A673 (cell line): Measurements from ENCODE around the gene MMS22L.

Experiments
- CTCF ChIP-seq: fragments of 300-800, 200-600 bp; sonication (generic); conservative IDR thresholded peaks from 2 replicates; pipeline ENCODE4 v1.5.1; 2017; ENCODE audit warnings: low read depth, mild to moderate bottlenecking, antibody characterized with exemption, low read length, moderate library complexity, mixed read lengths
- EZH2 ChIP-seq: fragments of 200-600 bp; sonication (generic); IDR thresholded peaks from 2 replicates; pipeline ENCODE4 v1.6.1; 2017; ENCODE audit warnings: borderline replicate concordance, low read depth, mild to moderate bottlenecking, mixed read lengths, antibody characterized with exemption, low read length; ENCODE audit not compliant: poor library complexity, severe bottlenecking

DNA sequence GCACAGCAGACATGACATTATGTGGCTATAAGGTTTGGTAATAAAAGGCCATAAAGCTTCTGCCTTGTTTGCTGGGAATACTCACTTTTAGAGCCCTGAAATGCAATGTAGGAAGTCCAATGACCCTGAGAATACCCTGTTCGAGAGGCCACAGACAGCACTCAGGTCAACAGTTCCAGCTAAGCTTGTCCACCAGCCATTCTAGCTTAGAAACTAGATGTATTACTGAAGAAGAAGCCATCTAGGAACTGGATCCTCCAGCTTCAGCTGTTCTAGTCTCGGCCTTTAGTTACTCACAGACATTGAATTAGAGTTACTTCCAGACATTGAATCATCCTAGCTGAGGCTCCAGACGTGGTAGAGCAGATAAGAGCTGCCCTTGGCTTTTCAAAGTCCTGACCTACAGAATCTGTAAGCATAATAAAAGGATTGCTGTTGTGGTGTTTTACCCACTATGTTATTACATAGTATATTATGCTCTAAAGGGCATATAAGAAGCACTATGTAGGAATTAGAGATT, 84.9 kb downstream of the MMS22L start:
- no peak for TF ChIP-seq CTCF
- TF ChIP-seq EZH2: no peak
